Spinal cord (tissue), 10 donors: ENCODE data around the gene TARS3. TPM values are rescaled to one million over a fixed set of nuclear protein-coding genes. Genes with fewer than 3 reads are reported as not detected.

Source experiments
- DNase-seq, 6 donors: peaks; one replicate each; pipeline versions ENCODE4 v3.0.0 to v3.0.0-alpha.2; 2013 to 2015; ENCODE audit warnings: low spot score in 6 of 6, low read depth in 4 of 6
- H3K27ac ChIP-seq: one replicate; pipeline ENCODE4 v1.5.1; 2013; ENCODE audit warnings: low read depth, low read length, control low read depth
- H3K27me3 ChIP-seq: one replicate; pipeline ENCODE4 v1.6.1; 2013; ENCODE audit warnings: low read length; ENCODE audit not compliant: control insufficient read depth, insufficient read depth
- H3K36me3 ChIP-seq: one replicate; pipeline ENCODE4 v1.6.1; 2013; ENCODE audit warnings: low read length; ENCODE audit not compliant: control insufficient read depth, insufficient read depth
- H3K4me1 ChIP-seq: one replicate; pipeline ENCODE4 v1.6.1; 2013; ENCODE audit warnings: low read length; ENCODE audit not compliant: control insufficient read depth, insufficient read depth
- H3K4me3 ChIP-seq: one replicate; pipeline ENCODE4 v1.5.1; 2013; ENCODE audit warnings: low read depth, low read length, control low read depth
- H3K9me3 ChIP-seq: one replicate; pipeline ENCODE4 v1.6.1; 2013; ENCODE audit warnings: low read length; ENCODE audit not compliant: control insufficient read depth, insufficient read depth
- WGBS: methylation state at CpG from one replicate; pipeline ENCODE4 v1.1.5; 2013; ENCODE audit warnings: missing lambda C conversion rate; ENCODE audit not compliant: insufficient coverage; 5-methylcytosine and 5-hydroxymethylcytosine counted together
- polyA plus RNA-seq, 2 donors: library from polyadenylated mRNA; unstranded; fragments of 120-200 nt; gene quantifications; one replicate each; pipeline ENCODE4 v1.2.1, GENCODE V29; 2013; ENCODE audit not compliant: insufficient read length in 2 of 2
- total RNA-seq, 2 donors: library from RNA; depleted of rRNA in 1 of 2; stranded (reverse); fragments of 120-200 nt in 1 of 2; fragments of >200 nt in 1 of 2; gene quantifications; one replicate each; pipeline versions ENCODE4 v1.2.3 to v1.2.4, GENCODE V29; 2013 to 2014
- donor health status: healthy.

Gene TARS3
- total and polyA plus RNA-seq, 4 donors: 26.0 to 38.7 (median 31.4) TPM

GRCh38 chr15:101709466-101709865, 14.8 kb downstream of the TARS3 start:
- H3K4me3 ChIP-seq: no peak overlapping the region
- peaks cover 32% of the 10 kb centered on the region for H3K36me3 ChIP-seq
- 87% methylated on average over 5 of the region's 5 CpGs for WGBS
- H3K27me3 ChIP-seq: no peaks in the 10 kb centered on the region
- no peaks in the 10 kb centered on the region for H3K9me3 ChIP-seq
- no peaks in the 10 kb centered on the region for H3K4me1 ChIP-seq
- H3K27ac ChIP-seq: no peak overlapping the region
- no peak for DNase-seq

GRCh38 chr15:101707983-101708382, 16.3 kb downstream of the TARS3 start:
- H3K4me3 ChIP-seq: no peak overlapping the region
- 78% methylated on average over 3 of the region's 4 CpGs for WGBS
- no peak for DNase-seq
- H3K27ac ChIP-seq: no peak overlapping the region
- peaks cover 34% of the 10 kb centered on the region for H3K36me3 ChIP-seq
- H3K27me3 ChIP-seq: no peaks in the 10 kb centered on the region
- H3K4me1 ChIP-seq: no peaks in the 10 kb centered on the region
- H3K9me3 ChIP-seq: no peaks in the 10 kb centered on the region

- Histone ChIP-seq H3K4me1 (no peaks in the 10 kb centered on the region), H3K4me3 (no peak overlapping the region), H3K36me3 (peaks cover 33% of the 10 kb centered on the region), H3K27ac (no peak overlapping the region), H3K27me3 (no peaks in the 10 kb centered on the region), H3K9me3 (no peaks in the 10 kb centered on the region)
- 90% methylated on average over 2 of the region's 4 CpGs for WGBS
- DNase-seq: no peak
Observed at GRCh38 chr15:101702077-101702476, 22.2 kb downstream of the TARS3 start.

- no peak overlapping the region for H3K27ac ChIP-seq
- no peaks in the 10 kb centered on the region for H3K9me3 ChIP-seq
- no CpG with 5 or more reads among the region's 2 CpGs for WGBS
- no peaks in the 10 kb centered on the region for H3K27me3 ChIP-seq
- no peak overlapping the region for H3K4me3 ChIP-seq
- H3K4me1 ChIP-seq: no peaks in the 10 kb centered on the region
- peaks cover 31% of the 10 kb centered on the region for H3K36me3 ChIP-seq
- DNase-seq: no peak
Observed at GRCh38 chr15:101698314-101698713, 26.0 kb downstream of the TARS3 start.

DNA sequence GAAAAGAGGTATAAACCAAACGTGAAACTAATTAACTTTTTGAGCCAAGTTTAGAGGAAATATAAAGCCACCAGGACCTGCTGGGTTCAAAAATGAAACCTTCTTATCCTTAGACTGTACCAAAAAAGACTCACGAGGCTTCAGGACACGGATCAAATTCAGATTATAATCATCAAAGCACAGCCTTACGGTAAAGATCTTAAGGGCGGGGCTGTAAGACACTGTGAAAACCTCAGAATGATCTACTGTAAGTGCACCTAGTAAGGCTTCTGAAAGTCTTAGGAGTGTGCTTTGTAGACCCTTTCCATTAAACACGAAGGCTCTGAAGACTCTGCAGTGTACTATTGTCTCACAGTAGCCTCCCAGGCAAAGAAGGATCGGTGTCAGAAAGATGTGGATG, 26.8 kb downstream of the TARS3 start:
- peaks cover 29% of the 10 kb centered on the region for H3K36me3 ChIP-seq
- H3K4me3 ChIP-seq: no peak overlapping the region
- DNase-seq: no peak
- 100% methylated on average over 3 of the region's 7 CpGs for WGBS
- H3K27me3 ChIP-seq: no peaks in the 10 kb centered on the region
- H3K27ac ChIP-seq: no peak overlapping the region
- H3K4me1 ChIP-seq: no peaks in the 10 kb centered on the region
- no peaks in the 10 kb centered on the region for H3K9me3 ChIP-seq

DNA sequence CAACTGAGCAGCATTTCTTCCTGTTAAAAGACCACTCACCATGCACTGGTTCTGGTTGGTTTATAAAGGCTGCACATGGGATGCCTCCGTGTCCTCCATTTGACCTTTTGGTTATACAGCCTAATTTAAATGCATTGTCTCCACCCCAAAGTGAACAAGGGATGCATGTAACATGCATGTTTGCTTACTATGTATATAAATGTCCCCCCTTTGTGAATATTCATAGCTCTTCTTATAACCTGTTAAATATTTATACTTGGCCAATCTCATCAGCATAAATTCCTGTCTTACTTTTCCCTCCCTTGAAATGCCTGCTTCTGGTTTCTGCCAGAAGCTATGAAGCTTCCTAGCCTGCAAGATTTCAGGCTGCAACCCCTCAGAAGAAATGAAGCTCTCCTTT, 27.4 kb downstream of the TARS3 start:
- Histone ChIP-seq H3K36me3 (peaks cover 26% of the 10 kb centered on the region), H3K4me3 (no peak overlapping the region), H3K27me3 (no peaks in the 10 kb centered on the region), H3K4me1 (no peaks in the 10 kb centered on the region), H3K27ac (no peak overlapping the region), H3K9me3 (no peaks in the 10 kb centered on the region)
- DNase-seq: no peak
- WGBS: 100% methylated on average over 1 of the region's 1 CpG

DNA sequence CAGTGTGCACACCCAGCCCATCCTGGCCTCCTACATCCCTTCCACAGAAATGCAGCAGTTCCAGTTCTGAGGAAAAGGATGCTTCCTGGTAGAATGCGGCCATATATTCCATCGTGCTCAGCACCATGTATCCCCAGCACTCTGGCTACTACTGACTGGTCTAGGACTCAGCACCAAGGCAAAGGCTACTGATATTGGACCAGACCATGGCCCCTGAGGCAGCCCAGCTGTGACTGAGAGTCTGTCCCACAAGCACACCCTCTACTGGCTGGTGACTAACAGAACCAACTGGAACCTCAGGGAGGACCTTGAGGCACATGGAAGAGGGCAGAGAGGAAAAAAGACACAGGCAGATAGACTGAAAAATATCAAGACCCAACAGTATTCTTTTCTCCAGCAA, 30.0 kb downstream of the TARS3 start:
- WGBS: 100% methylated on average over 2 of the region's 2 CpGs
- peaks cover 11% of the 10 kb centered on the region for H3K36me3 ChIP-seq
- no peak for DNase-seq
- no peaks in the 10 kb centered on the region for H3K4me1 ChIP-seq
- H3K4me3 ChIP-seq: no peak overlapping the region
- no peaks in the 10 kb centered on the region for H3K27me3 ChIP-seq
- H3K9me3 ChIP-seq: no peaks in the 10 kb centered on the region
- no peak overlapping the region for H3K27ac ChIP-seq

GRCh38 chr15:101692801-101693598, 31.3 kb downstream of the TARS3 start:
- no peak overlapping the region for H3K4me3 ChIP-seq
- WGBS: no CpG with 5 or more reads among the region's 4 CpGs
- H3K36me3 ChIP-seq: peaks cover 11% of the 10 kb centered on the region
- H3K9me3 ChIP-seq: no peaks in the 10 kb centered on the region
- DNase-seq: no peak
- H3K4me1 ChIP-seq: no peaks in the 10 kb centered on the region
- no peaks in the 10 kb centered on the region for H3K27me3 ChIP-seq
- H3K27ac ChIP-seq: no peak overlapping the region

GRCh38 chr15:101689901-101690300, 34.4 kb downstream of the TARS3 start:
- Histone ChIP-seq H3K4me1 (no peaks in the 10 kb centered on the region), H3K4me3 (no peak overlapping the region), H3K9me3 (no peaks in the 10 kb centered on the region), H3K27ac (no peak overlapping the region), H3K36me3 (peaks cover 6% of the 10 kb centered on the region), H3K27me3 (no peaks in the 10 kb centered on the region)
- WGBS: 93% methylated on average over 5 of the region's 6 CpGs
- no peak for DNase-seq

GRCh38 chr15:101686718-101687117, 37.6 kb downstream of the TARS3 start:
- Histone ChIP-seq H3K4me1 (no peaks in the 10 kb centered on the region), H3K36me3 (peaks cover 2% of the 10 kb centered on the region), H3K27me3 (no peaks in the 10 kb centered on the region), H3K27ac (no peak overlapping the region), H3K4me3 (no peak overlapping the region), H3K9me3 (no peaks in the 10 kb centered on the region)
- WGBS: no CpG with 5 or more reads among the region's 2 CpGs
- no peak for DNase-seq
